ENCODE measurements around the gene FBXO38. TPM values are rescaled to one million over a fixed set of nuclear protein-coding genes. Genes with fewer than 3 reads are reported as not detected.

The FBXO38 gene
- total RNA-seq, 1 donor from 2014 or later, result 64.6 TPM

- Histone ChIP-seq H3K36me3 (no peaks in the 10 kb centered on the region), H3K9me3 (ENCODE audit: low read depth) (no peaks in the 10 kb centered on the region), H3K79me2 (ENCODE audit: low read depth) (peaks cover 93% of the 10 kb centered on the region), H4K20me1 (ENCODE audit: low read depth) (peaks cover 9% of the 10 kb centered on the region), H3K27ac (no peak overlapping the region), H3K9ac (no peak overlapping the region), H3K4me3 (no peak overlapping the region), H3K27me3 (no peaks in the 10 kb centered on the region), H3K4me1 (peaks cover 13% of the 10 kb centered on the region), H3K4me2 (no peak overlapping the region), H3F3A (ENCODE audit: low read depth) (no peaks in the 10 kb centered on the region), H2AFZ (replicated peaks) (no peak overlapping the region)
- no peaks in the 10 kb centered on the region for H3K27me3 Mint-ChIP-seq (ENCODE audit: insufficient read depth, low read depth)
- peaks cover 5% of the 10 kb centered on the region for H3K36me3 Mint-ChIP-seq
- TF ChIP-seq EZH2 (IDR thresholded peaks at IDR 0.05), result no peak
- no peak for TF ChIP-seq CTCF (IDR thresholded peaks at IDR 0.05)
- TF ChIP-seq EZH2phosphoT487 (IDR thresholded peaks at IDR 0.05), result no peak
- H3K4me1 Mint-ChIP-seq, result no peaks in the 10 kb centered on the region
- H3K9me3 Mint-ChIP-seq, result no peaks in the 10 kb centered on the region
- no peak for DNase-seq (ENCODE audit: low spot score)
- H3K27ac Mint-ChIP-seq, result no peak overlapping the region
- no peak overlapping the region for H3K4me3 Mint-ChIP-seq
These were observed 7.7 kb downstream of the FBXO38 start for GRCh38 chr5:148391422-148391821.

- Histone ChIP-seq H3F3A (ENCODE audit: low read depth) (peaks cover 14% of the 10 kb centered on the region), H3K4me2 (peak overlapping the region; percentile 12), H3K4me3 (no peak overlapping the region), H3K27ac (no peak overlapping the region), H3K9me3 (ENCODE audit: low read depth) (no peaks in the 10 kb centered on the region), H3K36me3 (peaks cover 6% of the 10 kb centered on the region), H3K27me3 (no peaks in the 10 kb centered on the region), H3K79me2 (ENCODE audit: low read depth) (peaks cover 77% of the 10 kb centered on the region), H3K9ac (no peak overlapping the region), H4K20me1 (ENCODE audit: low read depth) (peaks cover 27% of the 10 kb centered on the region), H2AFZ (replicated peaks) (no peak overlapping the region), H3K4me1 (peaks cover 26% of the 10 kb centered on the region)
- Mint-ChIP-seq H3K4me3 (no peak overlapping the region), H3K36me3 (peaks cover 5% of the 10 kb centered on the region), H3K9me3 (no peaks in the 10 kb centered on the region), H3K27ac (no peak overlapping the region), H3K27me3 (ENCODE audit: insufficient read depth, low read depth) (no peaks in the 10 kb centered on the region), H3K4me1 (no peaks in the 10 kb centered on the region)
- peak; percentile 30 for DNase-seq (ENCODE audit: low spot score)
- no peak for TF ChIP-seq EZH2 (IDR thresholded peaks at IDR 0.05)
- TF ChIP-seq CTCF (IDR thresholded peaks at IDR 0.05), result no peak
- TF ChIP-seq EZH2phosphoT487 (IDR thresholded peaks at IDR 0.05), result no peak
These were observed 9.6 kb downstream of the FBXO38 start for GRCh38 chr5:148393390-148393741.

GRCh38 chr5:148394587-148395019 lies 10.8 kb downstream of the FBXO38 start:
- Histone ChIP-seq H3K4me1 (peaks cover 38% of the 10 kb centered on the region), H4K20me1 (ENCODE audit: low read depth) (peaks cover 32% of the 10 kb centered on the region), H3K27me3 (no peaks in the 10 kb centered on the region), H2AFZ (replicated peaks) (no peak overlapping the region), H3K4me3 (no peak overlapping the region), H3K4me2 (no peak overlapping the region), H3K79me2 (ENCODE audit: low read depth) (peaks cover 71% of the 10 kb centered on the region), H3F3A (ENCODE audit: low read depth) (peaks cover 14% of the 10 kb centered on the region), H3K27ac (no peak overlapping the region), H3K36me3 (peaks cover 12% of the 10 kb centered on the region), H3K9ac (no peak overlapping the region), H3K9me3 (ENCODE audit: low read depth) (no peaks in the 10 kb centered on the region)
- Mint-ChIP-seq H3K4me1 (no peaks in the 10 kb centered on the region), H3K36me3 (peaks cover 3% of the 10 kb centered on the region), H3K9me3 (no peaks in the 10 kb centered on the region), H3K27ac (no peak overlapping the region), H3K27me3 (ENCODE audit: insufficient read depth, low read depth) (no peaks in the 10 kb centered on the region), H3K4me3 (no peak overlapping the region)
- TF ChIP-seq EZH2phosphoT487 (IDR thresholded peaks at IDR 0.05) (no peak), CTCF (IDR thresholded peaks at IDR 0.05) (no peak), EZH2 (IDR thresholded peaks at IDR 0.05) (no peak)
- DNase-seq (ENCODE audit: low spot score), result no peak
